WTC11 (cell line): ENCODE measurements around the gene PDE1A. TPM values are rescaled to one million over a fixed set of nuclear protein-coding genes. Genes with fewer than 3 reads are reported as not detected.

Experiments used
- ATAC-seq: fragments of 200-7000 bp; cut with Tn5 transposase; 2 replicates; pipeline ENCODE4 v1.10.0; 2021; ENCODE audit warnings: mild to moderate bottlenecking, moderate library complexity
- CTCF ChIA-PET: fragments of 300-600 bp; sonication (Branson Sonifier 250); formaldehyde crosslinking; loops from one replicate; lab custom pipeline; 2021; ENCODE audit warnings: antibody characterized with exemption; lab: Charles Lee
- POLR2A ChIA-PET: fragments of 350-600 bp; sonication (Branson Sonifier 250); formaldehyde crosslinking; loops from one replicate; lab custom pipeline; 2021; ENCODE audit warnings: antibody characterized with exemption; lab: Charles Lee
- DNase-seq: peaks from one replicate; pipeline ENCODE4 v3.0.0; 2021; ENCODE audit warnings: low spot score
- H3K27ac Mint-ChIP-seq: 2 replicates; pipeline ENCODE4 v1.8.0; 2021; ENCODE audit warnings: mixed read lengths
- H3K27me3 Mint-ChIP-seq: 2 replicates; pipeline ENCODE4 v1.8.0; 2021; ENCODE audit warnings: low read depth, mild to moderate bottlenecking, moderate library complexity, mixed read lengths
- H3K36me3 Mint-ChIP-seq: 2 replicates; pipeline ENCODE4 v1.8.0; 2021; ENCODE audit warnings: mixed read lengths
- H3K4me1 Mint-ChIP-seq: 2 replicates; pipeline ENCODE4 v1.8.0; 2022; ENCODE audit warnings: mixed read lengths
- H3K4me3 Mint-ChIP-seq: 2 replicates; pipeline ENCODE4 v1.8.0; 2021; ENCODE audit warnings: mild to moderate bottlenecking, moderate library complexity, mixed read lengths
- H3K9me3 Mint-ChIP-seq: 2 replicates; pipeline ENCODE4 v1.8.0; 2021; ENCODE audit warnings: mixed read lengths
- AR ChIP-seq: fragments of 250-450 bp; sonication (Bioruptor Pico); IDR thresholded peaks from 2 replicates; pipeline ENCODE4 v1.9.0; 2021; ENCODE audit warnings: mild to moderate bottlenecking
- CDX4 ChIP-seq: fragments of 250-450 bp; sonication (Bioruptor Pico); IDR thresholded peaks from 2 replicates; pipeline ENCODE4 v1.9.0; 2021; ENCODE audit warnings: moderate library complexity, mild to moderate bottlenecking, inconsistent platforms, borderline replicate concordance
- E2F1 ChIP-seq: sonication (generic); formaldehyde crosslinking; IDR thresholded peaks from 2 replicates; pipeline ENCODE4 v1.8.0; 2022; ENCODE audit warnings: mild to moderate bottlenecking, missing genetic modification reagents
- ELF4 ChIP-seq: sonication (generic); formaldehyde crosslinking; IDR thresholded peaks from 2 replicates; pipeline ENCODE4 v1.8.1; 2022; ENCODE audit warnings: low read depth, mild to moderate bottlenecking, moderate library complexity, missing genetic modification reagents
- ETV6 ChIP-seq: sonication (generic); formaldehyde crosslinking; IDR thresholded peaks from 2 replicates; pipeline ENCODE4 v1.8.1; 2022; ENCODE audit warnings: mild to moderate bottlenecking, missing genetic modification reagents
- OVOL2 ChIP-seq: fragments of 250-450 bp; sonication (Bioruptor Pico); IDR thresholded peaks from 2 replicates; pipeline ENCODE4 v1.9.0; 2021; ENCODE audit warnings: mild to moderate bottlenecking, borderline replicate concordance
- PRDM15 ChIP-seq: sonication (generic); formaldehyde crosslinking; IDR thresholded peaks from 2 replicates; pipeline ENCODE4 v1.8.0; 2022; ENCODE audit warnings: missing genetic modification reagents
- SMAD4 ChIP-seq: sonication (generic); formaldehyde crosslinking; IDR thresholded peaks from 2 replicates; pipeline ENCODE4 v1.8.0; 2022; ENCODE audit warnings: mild to moderate bottlenecking, missing genetic modification reagents
- SP1 ChIP-seq: sonication (generic); formaldehyde crosslinking; conservative IDR thresholded peaks from 2 replicates; pipeline ENCODE4 v1.8.1; 2022; ENCODE audit warnings: missing genetic modification reagents
- TCF7 ChIP-seq: sonication (generic); formaldehyde crosslinking; IDR thresholded peaks from 2 replicates; pipeline ENCODE4 v1.8.0; 2022; ENCODE audit warnings: mild to moderate bottlenecking, low read depth, missing genetic modification reagents, moderate library complexity
- ZNF121 ChIP-seq: sonication (generic); formaldehyde crosslinking; IDR thresholded peaks from 2 replicates; pipeline ENCODE4 v1.8.0; 2023; ENCODE audit warnings: missing genetic modification reagents
- ZNF281 ChIP-seq: sonication (generic); formaldehyde crosslinking; IDR thresholded peaks from 2 replicates; pipeline ENCODE4 v1.8.0; 2023; ENCODE audit warnings: mild to moderate bottlenecking, missing genetic modification reagents
- ZNF396 ChIP-seq: fragments of 250-450 bp; sonication (Bioruptor Pico); IDR thresholded peaks from 2 replicates; pipeline ENCODE4 v1.8.0; 2021; ENCODE audit warnings: mild to moderate bottlenecking, moderate library complexity, borderline replicate concordance
- ZNF425 ChIP-seq: fragments of 250-450 bp; sonication (Bioruptor Pico); conservative IDR thresholded peaks from 2 replicates; pipeline ENCODE4 v1.9.0; 2021; ENCODE audit warnings: mild to moderate bottlenecking
- ZNF532 ChIP-seq: fragments of 250-450 bp; sonication (Bioruptor Pico); IDR thresholded peaks from 2 replicates; pipeline ENCODE4 v1.9.0; 2021; ENCODE audit warnings: mild to moderate bottlenecking, borderline replicate concordance
- total RNA-seq: library from RNA; stranded (reverse); gene quantifications from 3 replicates; pipeline ENCODE4 v1.2.3, GENCODE V29; 2021

The PDE1A gene
- total RNA-seq, 1 experiment from 2014 or later: not detected

GRCh38 chr2:182228741-182229140, 198.1 kb downstream of the PDE1A start (continued):
- no peak for TF ChIP-seq ZNF532
- no peak for TF ChIP-seq ETV6 (CRISPR knock-in tag)

- no peaks in the 10 kb centered on the region for H3K9me3 Mint-ChIP-seq
- ChIA-PET CTCF (no interaction called here), POLR2A (no interaction called here)
- 0 out of 2 replicates have a peak, but pooled peaks cover 2% of the 10 kb centered on the region for H3K4me1 Mint-ChIP-seq
- no peak for ATAC-seq
- no peak overlapping the region for H3K27ac Mint-ChIP-seq
- no peaks in the 10 kb centered on the region for H3K36me3 Mint-ChIP-seq
- H3K27me3 Mint-ChIP-seq: no peaks in the 10 kb centered on the region
- DNase-seq: no peak
- TF ChIP-seq AR (CRISPR knock-in tag) (no peak), ZNF121 (CRISPR knock-in tag) (no peak), ELF4 (no peak), PRDM15 (CRISPR knock-in tag) (no peak), SMAD4 (CRISPR knock-in tag) (no peak), TCF7 (CRISPR knock-in tag) (no peak), E2F1 (CRISPR knock-in tag) (no peak)
- H3K4me3 Mint-ChIP-seq: no peak overlapping the region
Measured at GRCh38 chr2:182228073-182228473, 198.8 kb downstream of the PDE1A start.

GRCh38 chr2:182226807-182227206, 200.0 kb downstream of the PDE1A start:
- no peak for TF ChIP-seq ZNF425
- no peak for TF ChIP-seq ZNF396 (CRISPR knock-in tag)
- no peak for TF ChIP-seq CDX4 (CRISPR knock-in tag)
- no peak for TF ChIP-seq OVOL2 (CRISPR knock-in tag)
- TF ChIP-seq ZNF281 (CRISPR knock-in tag): no peak
- TF ChIP-seq SP1 (CRISPR knock-in tag): no peak
- DNase-seq (no peak), ATAC-seq (no peak)
- POLR2A ChIA-PET: no interaction called here
- H3K4me1 Mint-ChIP-seq: no peaks in the 10 kb centered on the region
- CTCF ChIA-PET: interaction anchor here (1.2 kb wide), 1 partner anchor 14 kb away, joined by 4 read pairs; no protein-coding TSS in a partner anchor
- H3K36me3 Mint-ChIP-seq: no peaks in the 10 kb centered on the region
- no peak overlapping the region for H3K27ac Mint-ChIP-seq
- H3K4me3 Mint-ChIP-seq: no peak overlapping the region
- H3K9me3 Mint-ChIP-seq: no peaks in the 10 kb centered on the region
- H3K27me3 Mint-ChIP-seq: no peaks in the 10 kb centered on the region
